ENCODE measurements around the gene SLC13A4.

- no peak for TF ChIP-seq CTCF (conservative IDR thresholded peaks at IDR 0.05; ENCODE audit: low read length)
- TF ChIP-seq EZH2phosphoT487 (IDR thresholded peaks at IDR 0.05; ENCODE audit: borderline replicate concordance, low read depth, low read length): no peak
Measured at GRCh38 chr7:135740889-135741288, 12.9 kb upstream of the SLC13A4 start.

Measured in OCI-LY7 (cell line).